ENCODE data around the gene OR52K1. TPM values are rescaled to one million over a fixed set of nuclear protein-coding genes. Genes with fewer than 3 reads are reported as not detected.

OR52K1 gene
- under 1 TPM in 1 of 4 donors, not detected in 3; 0.06 TPM for total RNA-seq
- not detected for polyA plus RNA-seq
- long read RNA-seq, donor 1, result 0 reads
- long read RNA-seq, donor 2, result 0 reads
- long read RNA-seq, donor 3, result 0 reads
- long read RNA-seq, donor 4, result 0 reads

GRCh38 chr11:4482445-4482844 is at the start of gene OR52K1:
Gene OR52K1 (plus strand): TSS chr11:4482646. CDS start chr11:4488901, 6,255 bp downstream.
- WGBS, result 61% methylated on average over 2 of the region's 2 CpGs
- no peak for ATAC-seq
- DNase-seq, result no peak
- Histone ChIP-seq H3K27me3 (ENCODE audit: control insufficient read depth, insufficient read depth) (no peaks in the 10 kb centered on the region), H3K27ac (ENCODE audit: low read length) (no peak within 1 kb of the TSS), H3K4me3 (ENCODE audit: low read length) (no peak within 1 kb of the TSS), H3K9me3 (ENCODE audit: control insufficient read depth, low read length) (no peaks in the 10 kb centered on the region), H3K4me1 (ENCODE audit: control insufficient read depth, insufficient read depth, low read length) (no peaks in the 10 kb centered on the region)
- intact Hi-C loops (cut with DNase I), result no loop called here

DNA sequence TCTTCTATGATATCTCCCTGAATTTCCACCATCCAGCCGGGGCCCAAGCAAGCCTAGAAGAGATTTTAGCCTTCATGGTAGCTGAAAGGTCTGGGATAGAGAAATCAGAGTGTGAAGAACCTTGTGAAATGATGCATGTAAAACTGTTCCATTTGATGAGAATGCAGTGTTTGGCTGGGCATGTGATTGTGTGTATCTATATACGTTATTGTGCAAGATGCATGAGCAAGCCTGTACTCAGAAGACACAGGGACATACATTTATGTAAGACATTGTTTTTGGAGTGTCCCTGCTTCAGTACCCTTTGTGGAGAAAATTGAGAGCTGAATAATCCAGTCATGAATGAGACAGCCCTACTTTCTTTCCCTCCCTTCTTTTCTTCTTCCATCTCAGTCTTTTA is 48.6 kb upstream of the OR52K1 start:
- no peak for ATAC-seq
- no peak for DNase-seq
- Histone ChIP-seq H3K4me3 (ENCODE audit: low read length) (no peak overlapping the region), H3K9me3 (ENCODE audit: control insufficient read depth, low read length) (no peaks in the 10 kb centered on the region), H3K27me3 (ENCODE audit: control insufficient read depth, insufficient read depth) (no peaks in the 10 kb centered on the region), H3K4me1 (ENCODE audit: control insufficient read depth, insufficient read depth, low read length) (no peaks in the 10 kb centered on the region), H3K27ac (ENCODE audit: low read length) (no peak overlapping the region)
- 54% methylated on average over 2 of the region's 2 CpGs for WGBS
- intact Hi-C loops (cut with DNase I), result no loop called here

GRCh38 chr11:4436411-4436810 is 46.0 kb upstream of the OR52K1 start:
- Histone ChIP-seq H3K4me1 (ENCODE audit: control insufficient read depth, insufficient read depth, low read length) (no peaks in the 10 kb centered on the region), H3K4me3 (ENCODE audit: low read length) (no peak overlapping the region), H3K9me3 (ENCODE audit: control insufficient read depth, low read length) (no peaks in the 10 kb centered on the region), H3K27ac (ENCODE audit: low read length) (no peak overlapping the region), H3K27me3 (ENCODE audit: control insufficient read depth, insufficient read depth) (no peaks in the 10 kb centered on the region)
- intact Hi-C loops (cut with DNase I), result no loop called here
- ATAC-seq (no peak), DNase-seq (no peak)
- 78% methylated on average over 1 of the region's 1 CpG for WGBS

GRCh38 chr11:4441515-4441914 is 40.9 kb upstream of the OR52K1 start:
- no peak overlapping the region for H3K4me3 ChIP-seq (ENCODE audit: low read length)
- H3K27ac ChIP-seq (ENCODE audit: low read length), result no peak overlapping the region
- 87% methylated on average over 3 of the region's 3 CpGs for WGBS
- no peaks in the 10 kb centered on the region for H3K27me3 ChIP-seq (ENCODE audit: control insufficient read depth, insufficient read depth)
- intact Hi-C loops (cut with DNase I), result no loop called here
- ATAC-seq (no peak), DNase-seq (no peak)
- no peaks in the 10 kb centered on the region for H3K9me3 ChIP-seq (ENCODE audit: control insufficient read depth, low read length)
- H3K4me1 ChIP-seq (ENCODE audit: control insufficient read depth, insufficient read depth, low read length), result no peaks in the 10 kb centered on the region

GRCh38 chr11:4443232-4443891 is 39.1 kb upstream of the OR52K1 start:
- no peaks in the 10 kb centered on the region for H3K27me3 ChIP-seq (ENCODE audit: control insufficient read depth, insufficient read depth)
- no peak overlapping the region for H3K4me3 ChIP-seq (ENCODE audit: low read length)
- DNase-seq, result no peak
- no peaks in the 10 kb centered on the region for H3K9me3 ChIP-seq (ENCODE audit: control insufficient read depth, low read length)
- intact Hi-C loops (cut with DNase I), result no loop called here
- ATAC-seq, result peak in 1 of 2 donors; percentile 76
- no peaks in the 10 kb centered on the region for H3K4me1 ChIP-seq (ENCODE audit: control insufficient read depth, insufficient read depth, low read length)
- no peak overlapping the region for H3K27ac ChIP-seq (ENCODE audit: low read length)
- WGBS, result 26% methylated on average over 3 of the region's 3 CpGs

GRCh38 chr11:4448995-4449394 is 33.5 kb upstream of the OR52K1 start, which contains the start of gene OR52K2:
Gene OR52K2 (plus strand): TSS chr11:4449295. CDS start chr11:4449340, 45 bp downstream.
- H3K4me3 ChIP-seq (ENCODE audit: low read length), result no peak within 1 kb of the TSS
- no peaks in the 10 kb centered on the region for H3K4me1 ChIP-seq (ENCODE audit: control insufficient read depth, insufficient read depth, low read length)
- DNase-seq, result no peak
- no peaks in the 10 kb centered on the region for H3K9me3 ChIP-seq (ENCODE audit: control insufficient read depth, low read length)
- no peaks in the 10 kb centered on the region for H3K27me3 ChIP-seq (ENCODE audit: control insufficient read depth, insufficient read depth)
- ATAC-seq, result no peak
- intact Hi-C loops (cut with DNase I), result no loop called here
- no peak within 1 kb of the TSS for H3K27ac ChIP-seq (ENCODE audit: low read length)

DNA sequence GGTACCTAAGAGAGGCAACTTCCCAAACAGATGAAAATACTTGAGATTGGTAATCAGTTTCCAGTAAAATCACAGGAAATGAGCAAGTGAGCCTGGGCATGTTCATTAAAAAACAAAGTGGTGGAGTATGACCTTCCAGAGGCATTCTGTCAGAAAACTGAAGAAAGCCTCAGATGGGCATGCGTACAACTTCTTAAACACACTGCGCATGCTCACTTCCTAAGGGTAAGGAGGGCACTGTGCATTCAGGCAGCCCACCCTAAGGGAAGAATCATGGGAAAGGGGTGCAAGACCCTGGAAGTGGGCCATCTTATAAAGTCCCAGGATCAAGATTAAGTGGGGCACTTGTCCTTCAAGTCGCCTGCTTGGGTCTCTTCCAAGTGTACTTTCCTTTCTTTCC is 29.3 kb upstream of the OR52K1 start:
- ATAC-seq (no peak), DNase-seq (no peak)
- H3K27me3 ChIP-seq (ENCODE audit: control insufficient read depth, insufficient read depth), result no peaks in the 10 kb centered on the region
- H3K4me3 ChIP-seq (ENCODE audit: low read length), result no peak overlapping the region
- WGBS, result 81% methylated on average over 3 of the region's 3 CpGs
- no peaks in the 10 kb centered on the region for H3K9me3 ChIP-seq (ENCODE audit: control insufficient read depth, low read length)
- no peaks in the 10 kb centered on the region for H3K4me1 ChIP-seq (ENCODE audit: control insufficient read depth, insufficient read depth, low read length)
- no peak overlapping the region for H3K27ac ChIP-seq (ENCODE audit: low read length)
- intact Hi-C loops (cut with DNase I), result no loop called here

DNA sequence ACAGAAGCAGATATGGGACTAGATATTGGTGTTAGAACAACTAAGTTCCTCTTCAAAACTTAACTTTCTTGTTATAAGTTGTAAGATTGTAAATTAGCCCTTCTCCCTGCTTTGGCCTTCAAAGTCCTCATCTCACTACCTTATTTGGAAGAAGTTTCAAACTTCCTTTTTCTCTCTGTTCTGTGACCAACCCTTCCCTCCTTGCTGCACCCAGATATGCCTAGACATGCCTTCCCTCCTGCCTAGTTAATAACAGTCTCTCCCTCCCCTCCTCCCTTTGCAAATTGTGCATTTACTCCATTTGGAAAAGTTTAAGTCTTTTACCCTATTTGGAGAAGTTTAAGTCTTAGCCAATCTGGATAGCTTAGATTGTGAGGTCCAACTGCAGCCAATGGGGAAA is 28.4 kb upstream of the OR52K1 start:
- ATAC-seq, result no peak
- Histone ChIP-seq H3K27me3 (ENCODE audit: control insufficient read depth, insufficient read depth) (no peaks in the 10 kb centered on the region), H3K4me3 (ENCODE audit: low read length) (no peak overlapping the region), H3K9me3 (ENCODE audit: control insufficient read depth, low read length) (no peaks in the 10 kb centered on the region), H3K27ac (ENCODE audit: low read length) (no peak overlapping the region), H3K4me1 (ENCODE audit: control insufficient read depth, insufficient read depth, low read length) (no peaks in the 10 kb centered on the region)
- DNase-seq, result no peak
- intact Hi-C loops (cut with DNase I), result no loop called here

DNA sequence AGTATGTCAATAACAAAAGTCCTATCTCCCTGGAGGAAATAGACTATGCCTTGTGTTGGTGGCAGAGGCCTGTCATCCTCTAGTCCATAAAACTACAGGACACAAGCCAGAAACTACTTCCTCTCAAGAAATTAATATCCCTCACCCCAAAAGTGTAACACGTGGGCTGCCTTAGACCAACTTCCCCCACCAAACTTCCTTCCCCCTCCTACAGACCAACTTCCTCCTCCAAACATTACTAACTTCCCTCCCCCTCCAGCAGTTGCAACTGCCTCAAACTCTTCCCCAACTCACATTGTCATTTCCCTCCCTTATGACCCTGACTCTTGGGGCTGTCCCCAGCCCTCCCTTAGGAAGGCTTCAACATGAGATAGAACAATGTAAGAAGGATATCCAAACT is 27.0 kb upstream of the OR52K1 start:
- H3K27ac ChIP-seq (ENCODE audit: low read length), result no peak overlapping the region
- no peak for DNase-seq
- 21% methylated on average over 1 of the region's 1 CpG for WGBS

DNA sequence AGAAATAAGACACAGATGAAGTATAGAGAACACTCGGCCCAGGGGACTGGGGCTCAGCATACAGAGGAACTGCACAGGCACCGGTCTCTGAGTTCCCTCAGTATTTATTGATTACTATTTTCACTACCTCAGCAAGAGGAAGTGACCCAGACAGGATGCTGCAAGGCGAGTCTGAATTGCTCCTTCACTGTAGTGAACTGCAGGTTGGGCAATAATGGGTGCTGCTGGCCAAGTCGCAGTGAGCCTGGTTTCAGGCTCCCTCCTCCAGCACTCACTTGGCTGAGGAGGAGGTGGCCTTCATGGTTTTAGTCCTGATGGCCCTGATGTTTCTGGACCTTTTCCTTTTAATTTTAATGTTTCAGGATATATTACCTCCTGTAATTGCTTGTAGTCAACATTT is 22.9 kb upstream of the OR52K1 start:
- H3K9me3 ChIP-seq (ENCODE audit: control insufficient read depth, low read length), result peaks cover 3% of the 10 kb centered on the region
- 45% methylated on average over 4 of the region's 4 CpGs for WGBS
- H3K4me1 ChIP-seq (ENCODE audit: control insufficient read depth, insufficient read depth, low read length), result no peaks in the 10 kb centered on the region
- DNase-seq (peak in 2 of 3 donors; percentile 29 to 72), ATAC-seq (peak; percentile 54 to 64)
- no peaks in the 10 kb centered on the region for H3K27me3 ChIP-seq (ENCODE audit: control insufficient read depth, insufficient read depth)
- intact Hi-C loops (cut with DNase I), result no loop called here
- no peak overlapping the region for H3K4me3 ChIP-seq (ENCODE audit: low read length)
- H3K27ac ChIP-seq (ENCODE audit: low read length), result no peak overlapping the region

More for the DNA sequence above, 27.0 kb upstream of the OR52K1 start:
- intact Hi-C loops (cut with DNase I), result no loop called here
- H3K4me3 ChIP-seq (ENCODE audit: low read length), result no peak overlapping the region
- no peaks in the 10 kb centered on the region for H3K4me1 ChIP-seq (ENCODE audit: control insufficient read depth, insufficient read depth, low read length)
- H3K9me3 ChIP-seq (ENCODE audit: control insufficient read depth, low read length), result no peaks in the 10 kb centered on the region
- peak; percentile 40 to 61 for ATAC-seq
- H3K27me3 ChIP-seq (ENCODE audit: control insufficient read depth, insufficient read depth), result no peaks in the 10 kb centered on the region

DNA sequence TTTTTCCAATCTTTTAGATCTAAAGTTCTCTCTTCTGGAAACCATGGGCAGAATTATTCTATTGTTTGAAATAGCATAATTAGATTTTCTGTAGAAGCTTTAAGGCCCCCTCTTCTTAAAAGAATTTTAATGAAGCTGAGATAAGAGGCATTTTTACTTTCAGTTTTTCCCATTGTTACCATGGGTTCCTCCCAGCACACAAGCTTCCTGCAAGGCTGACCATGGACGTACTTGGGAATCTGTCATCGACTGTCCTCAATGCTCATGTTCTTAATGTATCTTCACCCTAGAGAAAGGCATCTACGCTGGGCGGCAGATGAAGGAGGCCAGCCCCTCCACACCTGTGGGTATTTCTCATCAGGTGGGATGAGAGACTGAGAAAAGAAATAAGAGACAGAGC is 22.3 kb upstream of the OR52K1 start:
- DNase-seq (no peak), ATAC-seq (no peak)
- Histone ChIP-seq H3K27ac (ENCODE audit: low read length) (no peak overlapping the region), H3K27me3 (ENCODE audit: control insufficient read depth, insufficient read depth) (no peaks in the 10 kb centered on the region), H3K4me1 (ENCODE audit: control insufficient read depth, insufficient read depth, low read length) (no peaks in the 10 kb centered on the region), H3K4me3 (ENCODE audit: low read length) (no peak overlapping the region), H3K9me3 (ENCODE audit: control insufficient read depth, low read length) (peaks cover 3% of the 10 kb centered on the region)
- WGBS, result 66% methylated on average over 4 of the region's 4 CpGs
- intact Hi-C loops (cut with DNase I), result no loop called here

Data from right cardiac atrium (tissue), 5 donors.